ENCODE results near the gene IFITM5. TPM values are rescaled to one million over a fixed set of nuclear protein-coding genes. Genes with fewer than 3 reads are reported as not detected.
A peak's percentile ranks its signal among the peaks of the same experiment; 100 is the strongest.

The IFITM5 gene
- total and polyA plus RNA-seq, 2 donors (not counting 1 experiment from before 2014, with no cell fraction given) = not detected

DNA sequence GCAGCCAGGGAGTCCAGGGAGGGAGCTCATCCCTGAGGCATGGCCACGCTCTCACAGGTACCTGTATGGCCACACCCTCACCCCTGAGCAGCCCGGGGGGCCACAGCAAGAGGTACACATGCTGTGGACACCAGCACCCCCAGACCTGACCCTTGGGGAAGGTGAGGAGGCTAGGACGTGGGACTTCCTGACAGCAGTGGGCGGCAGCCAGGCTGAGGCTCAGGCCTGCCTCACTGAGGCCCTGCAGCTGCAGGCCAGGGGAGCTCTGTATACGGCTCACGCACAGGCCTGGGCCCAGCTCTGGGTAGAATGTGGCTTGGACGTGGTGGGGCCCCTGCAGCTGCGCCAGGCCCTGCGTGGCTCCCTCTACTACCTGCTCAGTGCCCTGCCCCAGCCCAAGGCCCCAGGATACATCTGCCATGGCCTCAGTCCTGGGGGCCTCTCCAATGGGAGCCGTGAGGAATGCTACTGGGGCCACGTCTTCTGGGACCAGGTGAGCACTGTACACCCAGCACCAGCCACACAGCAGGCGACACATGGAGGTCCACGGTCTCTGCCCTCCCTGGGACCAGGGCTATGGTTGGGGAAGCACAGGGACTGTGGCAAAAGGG, 8.6 kb downstream of the IFITM5 start:
- Histone ChIP-seq H3K9ac (ENCODE audit: low read length) (no peak overlapping the region), H3K4me1 (ENCODE audit: control insufficient read depth in 2 of 2, insufficient read depth in 2 of 2, low read length in 2 of 2) (peaks cover 18 to 25% of the 10 kb centered on the region in 2 donors), H3K27me3 (replicated peaks in 1 of 4; ENCODE audit: control extremely low read depth in 1 of 4, control insufficient read depth in 3 of 4, insufficient read depth in 4 of 4, low read length in 3 of 4) (peaks cover 0 to 11% (median 3%) of the 10 kb centered on the region in 4 experiments), H3K27ac (ENCODE audit: low read length in 2 of 2) (no peak overlapping the region), H3K36me3 (replicated peaks in 1 of 2; ENCODE audit: control extremely low read depth in 1 of 2, control insufficient read depth in 1 of 2, extremely low read depth in 1 of 2, insufficient read depth in 2 of 2, low read length in 1 of 2) (no peaks in the 10 kb centered on the region), H3K4me2 (replicated peaks; ENCODE audit: low read depth, low read length, poor library complexity, severe bottlenecking) (peak overlapping the region; percentile 99), H3K9me3 (ENCODE audit: control extremely low read depth in 1 of 3, control insufficient read depth in 2 of 3, insufficient read depth in 1 of 3, low read length in 2 of 3) (no peaks in the 10 kb centered on the region), H3K4me3 (ENCODE audit: control extremely low read depth in 1 of 5, extremely low read depth in 1 of 5, insufficient read depth in 1 of 5, low read depth in 2 of 5, low read length in 4 of 5) (no peak overlapping the region), H2AFZ (ENCODE audit: insufficient read depth, low read depth, low read length, poor library complexity, severe bottlenecking) (no peak overlapping the region), H4K20me1 (ENCODE audit: control insufficient read depth, insufficient read depth, low read length, poor library complexity, severe bottlenecking) (no peaks in the 10 kb centered on the region), H3K79me2 (ENCODE audit: control insufficient read depth, insufficient read depth, low read length) (peaks cover 8% of the 10 kb centered on the region)
- ChIA-PET POLR2A (interaction anchor here (1.8 to 2.7 kb wide), 2 partner anchors 11 to 23 kb away, joined by 5 to 9 read pairs; no protein-coding TSS in a partner anchor), CTCF (interaction anchor here (1.4 to 5.6 kb wide), 2 partner anchors 22 to 40 kb away, joined by 5 to 35 read pairs; no protein-coding TSS in a partner anchor)
- TF ChIP-seq EZH2 (IDR thresholded peaks at IDR 0.05; ENCODE audit: borderline replicate concordance, insufficient read depth, low read depth, low read length, poor library complexity, severe bottlenecking) = no peak
- TF ChIP-seq, protein P1, sequence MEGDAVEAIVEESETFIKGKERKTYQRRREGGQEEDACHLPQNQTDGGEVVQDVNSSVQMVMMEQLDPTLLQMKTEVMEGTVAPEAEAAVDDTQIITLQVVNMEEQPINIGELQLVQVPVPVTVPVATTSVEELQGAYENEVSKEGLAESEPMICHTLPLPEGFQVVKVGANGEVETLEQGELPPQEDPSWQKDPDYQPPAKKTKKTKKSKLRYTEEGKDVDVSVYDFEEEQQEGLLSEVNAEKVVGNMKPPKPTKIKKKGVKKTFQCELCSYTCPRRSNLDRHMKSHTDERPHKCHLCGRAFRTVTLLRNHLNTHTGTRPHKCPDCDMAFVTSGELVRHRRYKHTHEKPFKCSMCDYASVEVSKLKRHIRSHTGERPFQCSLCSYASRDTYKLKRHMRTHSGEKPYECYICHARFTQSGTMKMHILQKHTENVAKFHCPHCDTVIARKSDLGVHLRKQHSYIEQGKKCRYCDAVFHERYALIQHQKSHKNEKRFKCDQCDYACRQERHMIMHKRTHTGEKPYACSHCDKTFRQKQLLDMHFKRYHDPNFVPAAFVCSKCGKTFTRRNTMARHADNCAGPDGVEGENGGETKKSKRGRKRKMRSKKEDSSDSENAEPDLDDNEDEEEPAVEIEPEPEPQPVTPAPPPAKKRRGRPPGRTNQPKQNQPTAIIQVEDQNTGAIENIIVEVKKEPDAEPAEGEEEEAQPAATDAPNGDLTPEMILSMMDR (IDR thresholded peaks at IDR 0.05) = no peak
- H3K4me1 Mint-ChIP-seq = peaks cover 20% of the 10 kb centered on the region
- H3K4me3 Mint-ChIP-seq = peak overlapping the region; percentile 44
- ATAC-seq (ENCODE audit: low read depth) (no peak), DNase-seq (no peak)
- peaks cover 4% of the 10 kb centered on the region for H3K27me3 Mint-ChIP-seq
- H3K9me3 Mint-ChIP-seq (ENCODE audit: insufficient read depth) = no peaks in the 10 kb centered on the region
- intact Hi-C loops (cut with micrococcal nuclease) = no loop called here
- 91% methylated on average over 9 of the region's 13 CpGs for WGBS (ENCODE audit: insufficient coverage)
- peak overlapping the region; percentile 20 for H3K27ac Mint-ChIP-seq
